ENCODE data around the gene BTBD7. TPM values are rescaled to one million over a fixed set of nuclear protein-coding genes. Genes with fewer than 3 reads are reported as not detected.

BTBD7 gene
- total RNA-seq, 1 experiment from 2014 or later: 32.5 TPM

DNA sequence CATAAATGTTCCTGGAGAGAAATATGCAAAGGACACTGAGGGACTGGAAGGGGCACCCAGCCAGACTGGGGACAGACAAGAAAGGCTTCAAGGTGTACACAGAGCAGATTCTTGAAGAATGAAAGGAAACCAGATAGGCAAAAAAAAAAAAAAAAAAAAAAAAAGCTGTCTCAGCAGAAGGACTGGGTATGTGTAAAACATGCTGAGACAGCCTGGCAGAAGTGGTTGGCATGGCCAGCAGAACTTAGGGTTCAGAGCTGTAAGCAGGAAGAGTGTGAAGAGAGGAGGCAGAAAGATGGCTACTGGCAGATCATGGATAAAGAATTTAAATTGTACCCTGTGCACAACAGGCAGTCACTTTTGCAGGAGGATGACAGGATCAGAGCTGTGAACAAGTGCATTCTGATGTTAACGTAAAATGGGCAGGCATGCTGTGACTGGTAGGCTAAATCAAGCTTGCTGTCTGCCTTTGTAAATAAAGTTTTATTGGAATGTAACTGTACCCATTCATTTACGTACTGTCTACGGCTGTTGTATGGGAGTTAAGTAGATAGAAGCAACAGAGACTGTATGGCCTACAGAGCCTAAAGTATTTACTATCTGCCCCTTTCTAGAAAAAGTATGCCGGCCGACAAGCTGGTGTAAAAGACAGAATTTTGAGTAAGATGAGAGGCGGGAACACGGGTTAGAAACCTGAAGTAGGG, 83.6 kb downstream of the BTBD7 start:
- CTCF ChIA-PET: interaction anchor here (0.6 to 0.7 kb wide), 2 partner anchors 44 to 556 kb away, joined by 3 read pairs; no protein-coding TSS in a partner anchor
- DNase-seq (ENCODE audit: unreplicated experiment): no peak
- TF ChIP-seq, protein P1, sequence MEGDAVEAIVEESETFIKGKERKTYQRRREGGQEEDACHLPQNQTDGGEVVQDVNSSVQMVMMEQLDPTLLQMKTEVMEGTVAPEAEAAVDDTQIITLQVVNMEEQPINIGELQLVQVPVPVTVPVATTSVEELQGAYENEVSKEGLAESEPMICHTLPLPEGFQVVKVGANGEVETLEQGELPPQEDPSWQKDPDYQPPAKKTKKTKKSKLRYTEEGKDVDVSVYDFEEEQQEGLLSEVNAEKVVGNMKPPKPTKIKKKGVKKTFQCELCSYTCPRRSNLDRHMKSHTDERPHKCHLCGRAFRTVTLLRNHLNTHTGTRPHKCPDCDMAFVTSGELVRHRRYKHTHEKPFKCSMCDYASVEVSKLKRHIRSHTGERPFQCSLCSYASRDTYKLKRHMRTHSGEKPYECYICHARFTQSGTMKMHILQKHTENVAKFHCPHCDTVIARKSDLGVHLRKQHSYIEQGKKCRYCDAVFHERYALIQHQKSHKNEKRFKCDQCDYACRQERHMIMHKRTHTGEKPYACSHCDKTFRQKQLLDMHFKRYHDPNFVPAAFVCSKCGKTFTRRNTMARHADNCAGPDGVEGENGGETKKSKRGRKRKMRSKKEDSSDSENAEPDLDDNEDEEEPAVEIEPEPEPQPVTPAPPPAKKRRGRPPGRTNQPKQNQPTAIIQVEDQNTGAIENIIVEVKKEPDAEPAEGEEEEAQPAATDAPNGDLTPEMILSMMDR (IDR thresholded peaks at IDR 0.05; ENCODE audit: unreplicated experiment): no peak
- POLR2A ChIA-PET: interaction anchor here (1.2 kb wide), 1 partner anchor 9 kb away, joined by 4 read pairs; no protein-coding TSS in a partner anchor
- H3K4me1 Mint-ChIP-seq (ENCODE audit: insufficient read depth, unreplicated experiment): no peaks in the 10 kb centered on the region
- BruUV-seq (replicated peaks): no TSS peak
- H3K9me3 Mint-ChIP-seq (ENCODE audit: unreplicated experiment): no peaks in the 10 kb centered on the region
- no peak overlapping the region for H3K27ac Mint-ChIP-seq (ENCODE audit: low read depth, unreplicated experiment)
- H3K36me3 Mint-ChIP-seq (ENCODE audit: insufficient read depth, unreplicated experiment): peaks cover 72% of the 10 kb centered on the region
- intact Hi-C loops (cut with micrococcal nuclease): no loop called here
- H3K27me3 Mint-ChIP-seq (ENCODE audit: insufficient read depth, unreplicated experiment): no peaks in the 10 kb centered on the region
- H3K4me3 Mint-ChIP-seq (ENCODE audit: unreplicated experiment): no peak overlapping the region

GRCh38 chr14:93246534-93246933, 86.3 kb downstream of the BTBD7 start:
- no peak for DNase-seq (ENCODE audit: unreplicated experiment)
- Mint-ChIP-seq H3K36me3 (ENCODE audit: insufficient read depth, unreplicated experiment) (peaks cover 81% of the 10 kb centered on the region), H3K27me3 (ENCODE audit: insufficient read depth, unreplicated experiment) (no peaks in the 10 kb centered on the region), H3K27ac (ENCODE audit: low read depth, unreplicated experiment) (no peak overlapping the region), H3K4me1 (ENCODE audit: insufficient read depth, unreplicated experiment) (no peaks in the 10 kb centered on the region), H3K9me3 (ENCODE audit: unreplicated experiment) (no peaks in the 10 kb centered on the region), H3K4me3 (ENCODE audit: unreplicated experiment) (no peak overlapping the region)
- no TSS peak for BruUV-seq (replicated peaks)
- ChIA-PET CTCF (interaction anchor here (0.6 kb wide), 2 partner anchors 58 to 294 kb away, joined by 3 to 4 read pairs; no protein-coding TSS in a partner anchor), POLR2A (no interaction called here)
- TF ChIP-seq, protein P1 (IDR thresholded peaks at IDR 0.05; ENCODE audit: unreplicated experiment): no peak
- intact Hi-C loops (cut with micrococcal nuclease): no loop called here

- Mint-ChIP-seq H3K4me1 (ENCODE audit: insufficient read depth, unreplicated experiment) (no peaks in the 10 kb centered on the region), H3K4me3 (ENCODE audit: unreplicated experiment) (no peak overlapping the region), H3K36me3 (ENCODE audit: insufficient read depth, unreplicated experiment) (peaks cover 80% of the 10 kb centered on the region), H3K9me3 (ENCODE audit: unreplicated experiment) (no peaks in the 10 kb centered on the region), H3K27ac (ENCODE audit: low read depth, unreplicated experiment) (no peak overlapping the region), H3K27me3 (ENCODE audit: insufficient read depth, unreplicated experiment) (no peaks in the 10 kb centered on the region)
- intact Hi-C loops (cut with micrococcal nuclease): no loop called here
- BruUV-seq (replicated peaks): no TSS peak
- TF ChIP-seq, protein P1 (IDR thresholded peaks at IDR 0.05; ENCODE audit: unreplicated experiment): no peak
- ChIA-PET CTCF (interaction anchor here (0.6 to 1.7 kb wide), 3 partner anchors 11 to 58 kb away, joined by 3 to 7 read pairs (median 3); no protein-coding TSS in a partner anchor), POLR2A (interaction anchor here (0.6 kb wide), 1 partner anchor 815 kb away, joined by 3 read pairs; no protein-coding TSS in a partner anchor)
- no peak for DNase-seq (ENCODE audit: unreplicated experiment)
Measured at GRCh38 chr14:93245764-93246420, 86.9 kb downstream of the BTBD7 start.

DNA sequence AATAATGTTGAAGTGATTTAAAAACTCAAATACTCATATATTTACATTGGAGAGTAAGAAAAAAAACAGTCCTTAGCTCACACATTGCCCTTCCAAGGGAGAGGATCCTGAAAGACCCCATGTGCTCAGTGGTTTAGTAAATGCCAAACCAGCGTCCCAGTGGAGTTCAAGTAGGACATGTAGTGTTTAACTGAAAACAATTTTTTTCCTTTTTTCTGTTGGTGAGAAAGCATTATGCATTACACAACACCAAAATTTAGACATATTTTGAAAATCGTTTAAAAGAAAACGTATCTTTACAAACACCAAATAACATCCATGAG, 92.2 kb downstream of the BTBD7 start:
- BruUV-seq (replicated peaks): no TSS peak
- no peak overlapping the region for H3K4me3 Mint-ChIP-seq (ENCODE audit: unreplicated experiment)
- ChIA-PET POLR2A (interaction anchor here (1.0 to 1.4 kb wide), 2 partner anchors 10 to 34 kb away, joined by 4 read pairs; partner anchors contain the start of gene GON7), CTCF (interaction anchor here (0.7 kb wide), 1 partner anchor 655 kb away, joined by 3 read pairs; no protein-coding TSS in a partner anchor)
- no peaks in the 10 kb centered on the region for H3K27me3 Mint-ChIP-seq (ENCODE audit: insufficient read depth, unreplicated experiment)
- peaks cover 47% of the 10 kb centered on the region for H3K36me3 Mint-ChIP-seq (ENCODE audit: insufficient read depth, unreplicated experiment)
- DNase-seq (ENCODE audit: unreplicated experiment): no peak
- TF ChIP-seq, protein P1 (IDR thresholded peaks at IDR 0.05; ENCODE audit: unreplicated experiment): no peak
- no peaks in the 10 kb centered on the region for H3K9me3 Mint-ChIP-seq (ENCODE audit: unreplicated experiment)
- H3K27ac Mint-ChIP-seq (ENCODE audit: low read depth, unreplicated experiment): peak overlapping the region; percentile 54
- H3K4me1 Mint-ChIP-seq (ENCODE audit: insufficient read depth, unreplicated experiment): no peaks in the 10 kb centered on the region
- intact Hi-C loops (cut with micrococcal nuclease): loop anchor here (2.0 kb wide), 1 partner anchor 90 kb away; no protein-coding TSS in a partner anchor

Measured in MCF 10A (cell line).